Stimulated activated CD8-positive, alpha-beta memory T cell treated with anti-CD3 and anti-CD28 coated beads, Interleukin-2, amount 100 ng/mL, for 1 hour (primary cell): ENCODE results near the gene C12orf42.
A peak's percentile ranks its signal among the peaks of the same experiment; 100 is the strongest.

ENCODE experiments used
- DNase-seq, 2 donors: peaks; one replicate each; pipeline ENCODE4 v3.0.0-alpha.2; 2020; ENCODE audit warnings: low read depth in 2 of 2

The C12orf42 gene

GRCh38 chr12:103495469-103496456, at the start of gene C12orf42:
TSS of gene C12orf42 (minus strand) at chr12:103495968. CDS start at chr12:103478426, 17,542 bp downstream.
- DNase-seq, result peak; percentile 28 to 40

GRCh38 chr12:103542078-103542477, 46.3 kb upstream of the C12orf42 start:
- DNase-seq, result no peak

- no peak for DNase-seq
Observed at GRCh38 chr12:103540319-103540718, 44.6 kb upstream of the C12orf42 start.

DNA sequence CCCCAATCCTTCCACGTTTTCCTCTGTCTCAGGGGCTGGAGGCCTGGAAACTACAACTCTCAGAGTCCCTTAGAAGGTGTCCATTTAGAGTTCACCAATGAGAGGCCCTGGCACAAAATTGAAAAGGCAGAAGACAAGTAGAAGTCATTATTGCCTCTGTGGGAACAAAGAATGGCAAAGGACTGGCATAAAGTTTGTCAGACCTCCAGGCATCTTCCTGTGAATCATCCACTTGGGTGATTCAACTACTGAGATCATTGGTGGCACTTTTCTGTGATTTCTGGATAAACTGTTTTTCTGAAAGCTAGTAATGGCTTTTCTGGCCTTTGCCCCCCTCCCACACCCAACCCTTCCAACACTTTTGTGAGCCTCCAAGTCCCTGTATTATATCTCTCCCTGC, 42.6 kb upstream of the C12orf42 start:
- DNase-seq, result no peak

GRCh38 chr12:103530307-103531066, 34.7 kb upstream of the C12orf42 start:
- DNase-seq, result no peak

- DNase-seq, result no peak
Observed at GRCh38 chr12:103529306-103529705, 33.5 kb upstream of the C12orf42 start.

GRCh38 chr12:103524238-103524875, 28.6 kb upstream of the C12orf42 start:
- no peak for DNase-seq

DNA sequence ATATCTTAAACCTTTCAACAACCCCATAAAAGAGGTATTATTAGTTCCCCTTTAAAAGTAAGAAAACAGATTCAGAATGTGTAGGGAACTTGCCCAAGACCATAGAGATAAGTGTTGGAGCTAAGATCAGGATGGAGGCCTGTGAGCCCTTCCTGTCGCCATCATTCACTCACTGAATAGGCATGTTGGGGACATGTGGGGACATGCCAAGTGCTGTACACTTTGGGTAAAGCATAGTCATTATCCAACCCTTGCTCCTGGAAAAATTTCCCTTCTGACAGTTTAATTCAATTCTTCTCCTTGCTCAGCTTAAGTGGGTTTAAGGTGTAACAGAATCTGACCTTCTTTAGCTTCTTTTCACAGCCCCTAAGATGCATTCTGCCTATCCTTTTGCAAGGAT, 28.0 kb upstream of the C12orf42 start:
- no peak for DNase-seq

DNA sequence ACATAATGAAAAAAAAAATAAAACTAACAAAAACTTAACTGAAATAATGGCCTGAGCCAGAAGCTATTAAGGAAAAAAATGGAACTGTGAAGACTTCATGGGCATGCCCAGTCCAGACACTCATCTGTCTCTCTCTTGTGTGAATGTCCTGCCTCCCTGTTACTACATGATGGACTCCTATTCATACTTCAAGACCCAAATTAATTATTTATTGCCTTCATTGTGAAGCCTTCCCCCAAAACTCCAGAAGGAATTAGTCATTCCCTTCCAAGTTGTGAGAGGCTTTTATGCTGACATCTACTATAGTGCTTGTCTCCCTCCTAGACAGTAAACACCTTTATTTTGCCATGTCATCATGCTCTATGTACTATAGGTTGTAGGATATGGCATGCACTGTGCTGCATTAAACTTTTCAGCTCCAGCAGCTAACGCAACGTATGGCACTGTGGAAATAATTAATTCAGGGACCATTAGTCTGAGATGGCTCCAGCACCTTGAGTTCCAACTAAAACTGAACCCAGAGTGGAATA, 25.0 kb upstream of the C12orf42 start:
- DNase-seq, result no peak

GRCh38 chr12:103519632-103520031, 23.9 kb upstream of the C12orf42 start:
- DNase-seq, result no peak

DNA sequence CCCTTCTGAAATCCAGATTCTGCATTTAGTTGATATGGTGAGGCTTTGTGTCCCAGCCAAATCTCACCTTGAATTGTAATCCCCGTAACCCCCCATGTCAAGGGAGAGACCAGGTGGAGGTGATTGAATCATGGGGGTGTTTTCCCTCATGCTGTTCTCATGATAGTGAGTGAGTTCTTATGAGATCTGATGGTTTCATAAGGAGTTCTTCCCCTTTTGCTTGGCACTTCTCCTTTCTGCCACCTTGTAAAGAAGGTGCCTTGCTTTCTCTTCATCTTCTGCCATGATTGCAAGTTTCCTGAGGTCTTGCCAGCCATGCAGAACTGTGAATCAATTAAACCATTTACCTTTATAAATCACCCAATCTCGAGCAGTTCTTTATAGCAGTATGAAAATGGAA, 23.1 kb upstream of the C12orf42 start:
- DNase-seq, result no peak

- no peak for DNase-seq
Observed at GRCh38 chr12:103517161-103517560, 21.4 kb upstream of the C12orf42 start.

DNA sequence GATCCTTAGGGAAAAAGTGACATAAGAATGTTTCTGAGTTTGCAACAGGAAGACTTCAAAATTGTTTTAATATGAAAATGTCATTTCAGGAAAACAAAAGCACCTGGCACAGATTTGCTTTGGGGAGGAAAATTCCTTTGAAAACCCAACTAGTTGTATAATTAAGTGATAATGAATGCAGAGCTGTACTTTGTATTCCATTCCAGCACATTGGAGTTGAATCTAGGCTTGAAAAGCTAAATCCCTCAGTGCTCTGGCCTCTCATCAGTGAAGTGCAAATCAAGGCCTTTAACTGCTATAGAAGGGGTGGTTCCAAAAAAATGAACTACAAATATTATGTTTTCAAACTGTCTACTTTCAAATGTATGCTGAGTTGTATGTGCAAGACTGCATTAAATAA, 19.6 kb upstream of the C12orf42 start:
- DNase-seq, result no peak

DNA sequence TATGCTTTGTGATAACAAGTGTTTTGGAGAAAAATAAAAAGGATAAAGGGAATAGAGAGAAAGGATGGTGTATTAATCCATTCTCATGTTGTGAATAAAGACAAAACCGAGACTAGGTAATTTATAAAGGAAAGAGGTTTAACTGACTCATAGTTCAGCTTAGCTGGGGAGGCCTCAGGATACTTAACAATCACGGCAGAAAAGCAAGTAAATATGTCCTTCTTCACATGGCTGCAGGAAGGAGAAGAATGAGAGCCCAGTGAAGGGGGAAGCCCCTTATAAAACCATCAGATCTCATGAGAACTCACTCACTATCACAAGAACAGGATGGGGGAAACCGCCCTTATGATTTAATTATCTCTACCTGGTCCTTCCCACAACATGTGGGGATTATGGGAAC, 18.1 kb upstream of the C12orf42 start:
- no peak for DNase-seq

DNA sequence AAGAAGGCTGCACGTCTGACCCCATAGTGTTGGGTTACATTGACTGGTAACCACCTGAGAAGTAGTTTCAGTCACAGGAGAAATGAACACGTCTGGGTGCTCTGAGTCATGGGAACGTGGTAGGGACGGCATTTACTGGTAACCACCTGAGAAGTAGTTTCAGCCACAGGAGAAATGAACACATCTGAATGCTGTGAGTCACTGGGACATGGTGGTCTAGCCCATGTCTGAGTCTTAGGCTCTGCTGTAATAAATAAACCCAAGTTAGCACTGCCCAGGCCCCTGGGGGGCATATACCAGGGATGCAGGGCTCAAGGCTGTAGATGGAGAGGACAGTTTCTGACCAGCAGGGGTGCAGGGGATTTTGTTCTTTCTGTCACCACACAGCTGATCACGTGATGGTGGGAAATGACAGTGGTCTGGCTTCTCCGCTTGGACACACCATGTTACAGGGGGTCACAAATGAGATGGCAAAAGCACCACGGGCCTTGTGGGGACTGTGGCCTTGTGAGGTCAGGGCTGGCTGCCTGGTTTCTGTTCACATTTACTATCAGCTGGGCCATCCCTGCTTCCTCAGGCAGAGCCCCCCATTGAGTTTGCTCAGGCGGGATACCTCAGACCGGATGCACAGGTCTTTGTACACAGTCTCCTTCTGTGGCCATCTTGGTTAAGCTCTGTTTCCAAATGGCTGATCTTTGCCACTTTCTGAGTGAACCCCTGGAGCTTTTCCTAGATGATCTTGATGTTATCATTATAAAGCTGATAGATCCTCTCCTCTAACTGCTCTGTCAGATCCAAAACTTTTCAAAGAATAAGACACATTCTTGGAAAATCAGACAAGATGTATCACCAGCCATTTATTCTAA, 9.8 kb upstream of the C12orf42 start:
- DNase-seq, result no peak

GRCh38 chr12:103504606-103505005, 8.8 kb upstream of the C12orf42 start:
- no peak for DNase-seq

DNA sequence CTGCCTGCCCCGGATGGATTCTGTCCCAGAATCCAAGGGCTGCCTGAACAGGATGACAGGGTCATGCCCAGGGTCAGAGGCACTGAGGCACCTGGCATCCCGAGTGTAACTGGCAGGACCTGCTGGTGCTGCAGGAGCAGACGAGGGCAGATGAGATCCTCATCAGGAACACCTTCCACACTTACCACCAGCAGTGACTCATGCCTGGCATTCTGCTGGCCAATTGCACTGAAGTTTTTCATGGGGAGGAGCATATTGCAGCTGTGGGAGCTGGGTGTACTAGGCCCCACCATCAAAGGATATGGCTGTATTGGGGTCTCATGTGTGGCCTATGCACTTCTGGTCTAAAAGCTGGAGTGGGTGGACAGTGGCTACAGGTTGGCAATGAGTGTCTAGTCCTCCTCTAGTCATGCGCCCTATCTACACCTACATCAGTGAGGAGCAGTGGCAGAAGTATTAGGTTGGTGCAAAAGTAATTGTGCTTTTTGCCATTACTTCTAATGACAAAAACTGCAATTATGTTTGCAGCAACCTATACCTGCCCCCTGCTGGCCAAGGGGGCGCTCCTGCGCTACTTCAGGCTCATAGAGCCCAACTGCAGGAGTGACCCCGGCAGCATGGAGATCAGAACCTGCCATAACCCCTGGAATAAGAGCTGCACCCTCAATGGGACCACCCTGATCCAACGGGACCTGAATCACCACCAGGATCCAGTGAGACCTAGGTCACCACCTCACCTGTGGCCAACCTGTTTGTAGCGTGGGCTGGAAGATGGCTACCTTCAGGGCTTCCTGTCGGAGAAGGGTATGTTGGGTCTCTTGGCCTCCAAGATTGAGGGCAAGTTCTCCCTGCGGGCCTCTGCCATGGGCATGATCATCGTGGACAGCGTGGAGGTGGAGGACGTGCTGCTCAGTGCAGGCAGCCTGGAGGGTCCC, 8.0 kb upstream of the C12orf42 start:
- peak in 1 of 2 donors; percentile 44 for DNase-seq

DNA sequence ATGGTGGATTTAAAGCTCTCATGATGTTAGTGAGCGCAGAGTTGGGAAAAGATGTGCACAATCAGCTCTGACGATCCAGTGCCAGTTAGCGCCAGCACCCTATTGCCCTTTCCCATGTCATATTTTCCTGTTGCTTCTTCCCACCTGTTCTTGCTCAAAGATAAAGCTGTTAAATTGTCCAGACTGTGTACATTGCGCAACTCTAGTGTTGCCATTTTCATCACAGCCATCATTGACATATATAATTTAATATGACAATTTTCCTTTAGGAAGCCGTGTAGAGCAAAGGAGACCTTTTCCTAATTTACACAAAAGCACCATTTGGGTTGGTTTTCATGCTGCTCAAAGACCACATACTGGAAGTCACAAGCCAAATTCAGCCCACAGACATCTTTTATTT, 5.7 kb upstream of the C12orf42 start:
- DNase-seq, result no peak

DNA sequence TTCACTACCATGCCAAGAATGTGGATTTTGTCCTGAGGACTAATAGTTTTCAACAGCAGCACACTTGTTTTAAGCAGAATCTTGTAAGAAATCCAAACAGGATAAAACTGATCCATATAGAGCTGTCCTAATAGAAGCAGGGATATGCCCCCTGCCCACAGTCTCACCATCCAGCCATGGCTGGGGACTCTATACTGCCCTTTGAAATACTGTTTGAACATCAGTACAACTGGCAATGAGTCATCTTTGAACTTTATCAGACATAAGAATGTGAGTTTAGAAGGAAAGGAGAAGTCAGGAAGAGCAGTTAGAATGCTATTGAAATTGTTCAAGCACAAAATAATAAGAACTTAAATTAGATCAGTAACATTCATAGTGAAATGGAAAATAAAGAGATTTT, 3.8 kb upstream of the C12orf42 start:
- no peak for DNase-seq

DNA sequence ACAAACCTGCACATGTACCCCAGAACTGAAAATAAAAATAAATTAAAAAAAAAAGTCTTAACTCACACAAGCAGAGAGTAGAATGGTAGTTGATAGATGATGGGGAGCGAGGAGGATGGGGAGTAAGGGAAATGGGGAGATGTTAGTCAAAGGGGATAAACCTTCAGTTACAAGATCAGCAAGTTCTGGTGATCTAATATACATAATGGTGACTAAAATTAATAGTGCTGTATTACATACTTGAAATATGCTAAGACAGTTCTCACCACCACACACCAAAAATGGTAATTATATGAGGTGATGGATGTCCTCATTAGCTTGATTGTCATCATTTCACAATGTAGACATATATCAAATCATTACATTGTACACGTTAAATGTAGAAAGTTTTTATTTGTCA, 3.2 kb upstream of the C12orf42 start:
- DNase-seq, result no peak
